Measurements from ENCODE around the gene CDK8.

The CDK8 gene

DNA sequence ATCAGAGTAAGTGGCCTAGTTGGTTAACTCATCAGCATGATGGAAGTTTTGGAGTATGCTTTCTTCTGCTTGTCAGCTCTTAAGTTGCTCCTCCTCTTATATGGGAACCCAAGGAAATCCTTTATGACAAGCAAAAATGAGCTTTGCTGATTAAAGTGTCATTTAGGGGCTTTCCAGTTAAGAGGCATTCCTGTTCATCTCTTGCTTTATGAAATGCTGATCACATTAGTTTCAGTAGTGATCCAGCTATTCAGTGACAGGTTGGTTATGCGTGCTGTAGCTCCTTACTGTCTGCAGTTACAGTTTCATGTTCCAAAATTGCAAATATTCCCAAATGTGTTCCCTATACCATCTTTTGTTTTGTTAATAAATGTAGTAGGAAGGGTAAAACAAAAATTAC lies 146.6 kb downstream of the CDK8 start:
- DNase-seq = no peak

DNA sequence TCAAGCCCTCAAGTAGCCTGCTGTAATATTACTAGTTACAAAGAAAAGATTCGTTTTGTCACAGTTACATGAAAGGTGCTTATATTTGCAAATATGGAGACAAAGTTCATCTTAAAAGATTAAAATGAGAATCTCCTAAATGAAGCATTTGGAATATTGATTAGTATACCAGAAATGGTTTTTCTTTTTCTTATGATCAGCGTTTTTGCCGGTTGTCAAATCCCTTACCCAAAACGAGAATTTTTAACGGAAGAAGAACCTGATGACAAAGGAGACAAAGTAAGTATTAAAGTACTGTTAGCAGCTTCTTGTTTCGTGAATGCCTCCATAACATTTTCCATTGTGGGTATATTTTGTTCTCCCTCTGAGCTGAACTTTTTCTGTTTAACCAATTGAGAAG lies 147.1 kb downstream of the CDK8 start:
- DNase-seq = no peak

DNA sequence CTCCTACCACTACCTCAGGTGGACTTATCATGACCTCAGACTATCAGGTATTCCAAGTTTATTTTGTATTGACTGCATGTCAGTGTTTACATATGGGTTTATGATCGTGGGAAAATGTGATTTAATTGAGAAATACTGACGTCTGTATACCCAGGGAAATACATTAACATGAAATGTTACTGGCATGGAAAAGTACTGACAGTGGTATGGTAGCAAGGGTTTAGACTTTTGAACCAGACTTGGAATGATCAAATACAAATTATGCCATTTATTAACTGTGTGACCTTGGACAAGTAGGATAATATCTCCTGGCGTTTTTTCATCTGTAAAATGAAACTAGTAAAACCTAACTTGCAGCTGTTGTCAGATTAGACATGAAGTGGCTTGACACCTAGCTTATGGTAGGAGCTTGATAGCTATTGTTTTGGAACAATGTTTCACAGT lies 147.7 kb downstream of the CDK8 start:
- no peak for DNase-seq

DNA sequence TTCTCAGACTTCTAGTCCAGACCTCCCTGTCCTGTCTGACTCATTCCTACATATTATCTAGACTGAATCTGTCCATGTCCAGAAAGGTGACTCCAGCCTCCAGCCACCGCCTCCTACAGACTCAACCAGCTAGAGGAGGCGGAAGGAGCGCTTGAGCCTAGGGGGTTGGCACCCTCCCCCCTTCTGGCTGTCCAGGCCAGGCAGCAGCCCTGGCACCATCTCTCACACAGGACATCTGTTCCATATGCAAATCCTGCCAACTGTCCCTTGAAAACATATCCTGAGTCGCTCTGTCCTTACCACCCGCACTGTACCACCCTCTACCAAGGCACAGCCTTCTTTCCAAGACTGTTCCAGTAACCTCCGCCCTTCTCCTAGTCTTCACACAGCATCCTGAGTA lies 152.9 kb downstream of the CDK8 start:
- DNase-seq = no peak

DNA sequence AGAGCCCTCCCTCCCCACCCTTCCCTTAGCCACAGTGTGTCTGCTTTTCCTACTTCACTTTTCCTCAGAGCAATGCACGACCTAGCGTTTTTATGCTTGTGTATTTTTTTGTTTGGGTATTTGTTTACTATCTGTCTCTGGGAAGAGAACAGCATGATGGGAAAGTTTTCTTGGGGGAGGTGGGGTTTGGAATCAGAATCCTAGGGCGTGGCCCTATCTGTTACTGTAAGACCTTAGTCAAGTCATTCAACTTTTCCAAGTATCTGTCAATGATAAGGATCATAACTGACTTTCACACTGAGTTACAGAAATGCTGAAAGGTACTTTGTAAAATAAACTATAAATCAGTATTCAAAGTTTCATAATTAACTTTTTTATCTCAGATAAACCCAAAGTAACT lies 157.3 kb downstream of the CDK8 start:
- no peak for DNase-seq

DNA sequence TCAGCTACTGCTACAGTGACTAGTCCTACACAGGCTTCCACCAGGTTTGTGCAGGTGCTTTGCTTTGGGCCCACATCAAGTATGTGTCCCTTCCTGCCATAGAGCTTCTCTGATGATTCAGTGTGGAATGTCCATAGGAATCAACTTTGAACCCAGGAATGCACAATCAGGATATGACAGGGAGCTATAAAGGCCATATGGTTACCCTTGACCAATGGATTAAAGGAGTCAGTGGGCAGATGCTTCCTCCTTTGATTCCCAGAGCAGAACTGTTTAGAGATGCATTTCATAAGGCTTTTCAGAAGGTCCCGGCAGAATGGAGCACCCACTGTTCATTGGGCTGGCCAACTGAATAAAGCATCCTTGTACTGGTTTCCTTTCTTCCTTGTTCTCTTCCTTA lies 158.3 kb downstream of the CDK8 start:
- no peak for DNase-seq

DNA sequence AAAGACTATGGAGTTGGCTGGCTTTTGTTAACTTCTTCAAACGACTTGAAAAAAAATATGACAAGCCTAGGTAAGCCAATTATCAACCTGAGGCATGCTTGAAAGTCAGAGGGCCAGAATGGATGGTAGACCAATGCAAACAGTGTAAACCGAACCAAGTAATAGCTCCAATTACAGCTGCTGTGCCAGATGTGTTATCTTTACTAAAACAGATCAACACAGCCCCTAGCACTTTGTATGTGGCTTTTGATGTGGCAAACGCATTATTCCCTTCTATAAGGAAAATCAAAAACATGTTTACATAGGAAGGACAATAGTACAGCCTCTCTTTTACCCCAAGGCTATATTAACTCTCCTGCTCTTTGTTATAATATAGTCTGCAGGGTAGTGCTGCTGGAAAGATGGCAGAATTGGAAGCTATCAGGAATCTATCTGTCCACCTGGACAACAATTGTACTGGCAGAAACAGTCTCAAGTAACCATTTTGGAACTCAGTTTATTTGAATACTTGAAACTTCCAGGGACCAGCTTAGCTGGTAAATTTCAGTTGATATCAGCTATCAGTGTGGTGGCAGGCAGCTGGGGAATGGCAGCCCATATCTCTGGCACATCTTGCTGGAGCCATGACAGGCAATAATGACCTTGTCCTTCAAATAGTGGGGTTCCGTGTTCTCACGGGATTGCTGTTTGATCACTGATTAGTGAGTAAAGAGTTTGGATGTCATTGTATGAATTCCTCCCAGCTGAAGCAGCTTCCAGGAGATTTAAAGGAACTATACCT lies 159.2 kb downstream of the CDK8 start:
- DNase-seq = no peak

DNA sequence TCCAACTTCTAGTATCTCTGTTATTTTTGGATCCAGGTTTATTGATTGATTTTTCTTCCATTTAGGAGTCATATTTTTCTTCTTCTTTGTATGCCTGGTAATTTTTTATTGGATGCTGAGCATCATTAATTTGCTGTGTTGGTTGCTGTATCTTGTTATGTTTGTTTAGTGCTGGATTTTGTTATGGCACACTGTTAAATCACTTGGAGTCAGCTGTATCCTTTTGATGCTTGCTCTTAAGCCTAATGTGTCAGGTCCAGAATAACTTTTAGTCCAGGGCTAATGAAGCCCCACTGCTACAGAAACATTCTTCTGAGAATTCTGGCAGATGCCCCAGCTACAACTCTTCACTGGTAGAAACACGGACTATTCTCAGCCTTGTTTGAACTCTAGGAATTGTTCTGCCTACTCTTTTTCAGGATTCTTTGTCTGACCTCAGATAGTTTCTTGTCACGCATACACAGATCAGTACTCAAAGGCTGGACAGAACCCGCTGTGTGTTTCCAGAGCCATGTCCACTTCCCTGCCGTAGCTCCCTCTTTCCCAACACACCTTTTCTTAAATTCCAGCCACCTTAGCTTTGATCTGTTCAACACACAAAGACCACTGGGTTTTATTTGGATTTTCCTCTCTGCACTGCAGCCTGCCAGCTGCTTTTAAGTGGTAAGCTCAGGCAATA lies 166.5 kb downstream of the CDK8 start:
- no peak for DNase-seq

DNA sequence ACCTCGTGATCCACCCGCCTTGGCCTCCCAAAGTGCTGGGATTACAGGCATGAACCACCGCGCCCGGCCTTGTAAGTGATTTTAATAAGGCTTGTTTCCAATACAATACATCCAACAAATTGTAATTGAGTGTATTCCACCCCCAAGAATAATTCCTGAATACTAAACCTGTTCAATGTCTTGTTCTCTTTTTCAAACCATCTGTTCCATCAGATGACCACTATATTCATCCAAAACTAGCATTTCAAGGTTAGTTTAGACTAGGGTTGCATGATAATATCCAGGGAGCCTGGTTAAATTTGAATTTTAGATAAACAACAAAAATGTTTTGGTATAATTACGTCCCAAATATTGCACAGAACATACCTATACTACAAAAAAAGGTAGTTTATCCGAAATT lies 168.1 kb downstream of the CDK8 start:
- no peak for DNase-seq

DNA sequence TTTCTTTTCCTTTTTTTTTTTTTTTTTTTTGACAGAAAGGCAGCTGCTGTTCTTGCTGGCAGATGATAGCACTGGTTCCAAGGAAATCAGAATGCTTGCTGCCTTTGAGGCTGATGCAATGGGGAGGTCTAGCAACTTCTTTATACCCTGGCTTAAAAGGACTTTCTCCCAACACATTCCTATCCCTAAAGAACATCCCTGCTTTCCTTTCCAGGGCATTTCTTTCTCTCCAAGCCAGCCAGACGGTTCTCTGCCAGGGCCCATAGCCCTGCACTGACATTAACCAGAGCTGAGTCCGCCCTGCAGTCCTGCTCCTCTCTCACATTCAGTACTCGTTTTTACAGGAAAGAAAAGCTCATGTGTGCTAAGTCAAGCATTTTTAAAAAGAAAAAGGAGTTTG lies 169.7 kb downstream of the CDK8 start:
- DNase-seq = no peak

DNA sequence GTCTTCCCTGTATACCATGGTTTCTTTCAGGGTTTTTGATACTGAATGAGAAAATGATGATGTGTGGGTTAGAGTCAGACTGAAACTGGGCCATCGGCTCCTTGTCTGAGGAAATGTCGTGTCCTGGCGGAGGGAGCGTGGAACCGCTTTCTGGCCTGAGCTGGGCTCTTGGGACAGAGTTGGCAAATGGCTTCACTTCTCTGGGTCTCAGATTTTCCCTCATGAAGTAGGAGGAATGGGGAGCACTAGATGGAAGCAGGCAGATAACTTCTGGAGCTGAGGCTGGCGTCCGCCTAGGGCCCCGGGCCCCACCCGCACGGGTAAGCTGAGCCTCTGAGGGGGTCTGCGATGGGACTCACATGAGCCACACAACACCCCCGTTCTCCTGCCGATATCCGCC lies 170.3 kb downstream of the CDK8 start:
- DNase-seq = no peak

DNA sequence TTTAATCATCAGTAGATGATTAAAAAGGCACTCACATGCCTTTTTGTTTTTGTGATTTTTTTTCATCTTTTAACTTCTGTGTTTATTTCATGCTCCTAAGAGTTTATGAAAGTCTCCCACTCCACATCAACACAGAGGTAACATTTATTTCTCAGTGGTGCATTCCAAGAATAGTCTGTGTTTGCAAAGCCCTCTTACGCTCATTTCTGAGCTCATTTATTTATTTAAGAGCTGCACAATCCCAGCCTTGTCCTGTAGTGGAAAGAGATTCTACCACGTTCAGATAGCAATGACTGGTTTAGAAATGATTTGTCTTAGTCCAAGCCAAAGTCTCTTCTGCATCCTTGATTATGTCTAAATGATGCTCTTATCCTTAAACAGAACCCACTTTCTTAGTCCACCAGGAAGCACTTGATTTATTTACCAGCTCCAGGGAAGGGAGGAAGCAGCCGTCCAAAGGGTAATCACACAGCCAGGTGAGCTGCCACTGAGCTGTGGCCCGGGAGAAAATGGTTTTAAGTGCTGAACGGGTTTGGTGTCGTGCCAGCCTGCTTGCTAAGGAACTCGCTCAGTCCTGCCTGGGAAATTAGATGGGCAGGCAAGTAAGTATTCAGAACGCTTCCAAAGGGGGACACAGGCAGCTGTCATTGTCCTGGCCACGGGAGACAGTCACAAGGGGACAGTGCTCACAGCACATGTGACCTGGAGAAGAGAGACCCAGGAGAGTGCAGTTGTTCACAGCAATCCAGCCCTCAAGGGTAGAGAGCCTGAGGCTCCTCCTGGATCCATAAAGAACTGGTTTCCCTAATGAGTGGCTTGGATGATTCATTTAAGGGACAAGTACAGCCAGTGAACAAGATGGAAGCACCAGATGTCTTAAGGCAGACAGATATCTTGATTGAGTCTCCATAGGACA lies 171.8 kb downstream of the CDK8 start:
- DNase-seq = no peak

DNA sequence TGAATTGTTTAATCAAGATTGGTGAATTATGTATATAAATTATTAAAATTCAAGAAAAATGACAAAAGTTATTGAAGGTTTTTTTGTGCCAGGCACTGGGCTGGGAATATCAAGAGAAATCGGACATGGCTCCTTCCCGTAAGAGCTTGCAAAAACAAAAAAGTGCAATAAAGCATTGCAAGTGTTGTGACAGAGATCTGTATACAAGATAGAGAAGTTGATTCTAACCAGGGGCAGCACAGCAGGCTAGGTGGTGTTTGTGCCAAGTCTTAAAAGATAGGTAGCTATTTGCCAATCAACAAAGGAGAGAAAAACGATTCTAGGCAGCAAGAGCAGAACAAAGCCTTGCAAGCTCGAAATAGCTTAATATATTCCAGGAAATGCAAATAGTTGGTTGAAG lies 179.8 kb downstream of the CDK8 start:
- DNase-seq = no peak

DNA sequence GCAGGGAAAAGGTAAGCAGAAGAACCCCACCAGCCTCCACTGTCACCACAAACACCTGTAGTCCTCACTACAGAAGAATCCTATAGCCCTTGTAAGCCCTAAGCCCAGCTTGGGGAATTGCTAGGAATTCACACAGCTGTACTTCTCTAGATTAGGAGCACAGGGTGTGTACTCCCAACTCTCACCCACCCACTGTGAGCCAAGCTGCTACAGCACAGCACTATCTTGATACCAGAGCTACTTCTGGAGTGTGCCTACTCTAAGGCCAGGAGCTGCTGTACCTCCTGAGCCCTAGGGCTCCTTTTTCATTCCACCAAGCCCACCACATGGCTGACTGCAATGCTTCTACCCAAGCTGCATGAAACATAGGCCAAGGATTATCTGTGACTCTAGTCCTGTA lies 181.2 kb downstream of the CDK8 start:
- no peak for DNase-seq

DNA sequence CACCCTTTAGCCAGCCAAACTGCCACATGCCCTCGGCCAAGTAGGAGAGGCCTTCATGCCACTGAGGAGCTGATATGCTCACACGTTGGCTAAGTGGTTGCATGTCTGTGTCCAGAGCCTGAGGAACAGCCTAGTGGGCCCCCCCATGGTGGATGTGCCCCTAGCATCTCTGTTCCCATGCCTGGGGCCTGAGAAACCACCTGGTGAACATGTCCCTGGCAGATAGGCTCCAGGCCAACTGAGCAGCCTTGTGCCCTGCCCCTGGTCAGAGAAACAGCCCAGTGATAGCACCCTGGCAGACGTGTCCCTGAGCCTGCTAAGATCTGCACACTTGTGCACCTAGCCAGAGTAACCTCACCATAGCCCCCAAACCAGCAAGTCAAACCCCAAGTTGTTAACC lies 181.7 kb downstream of the CDK8 start:
- DNase-seq = no peak

DNA sequence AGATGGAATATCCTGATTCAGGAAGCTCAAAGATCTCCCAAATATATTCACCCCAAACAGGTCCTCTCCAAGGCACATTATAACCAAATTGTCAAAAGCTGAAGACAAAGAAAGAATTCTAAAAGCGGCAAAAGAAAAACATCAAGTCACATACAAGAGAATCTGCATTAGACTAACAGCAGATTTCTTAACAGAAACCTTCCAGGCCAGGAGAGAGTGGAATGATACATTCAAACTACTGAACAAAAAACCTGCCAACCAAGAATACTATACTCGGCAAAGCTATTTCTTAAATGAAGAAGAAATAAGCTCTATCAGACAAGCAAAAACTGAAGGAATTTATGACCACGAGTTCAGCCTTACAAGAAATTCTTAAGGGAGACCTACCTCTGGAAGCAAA lies 183.0 kb downstream of the CDK8 start:
- DNase-seq = no peak

DNA sequence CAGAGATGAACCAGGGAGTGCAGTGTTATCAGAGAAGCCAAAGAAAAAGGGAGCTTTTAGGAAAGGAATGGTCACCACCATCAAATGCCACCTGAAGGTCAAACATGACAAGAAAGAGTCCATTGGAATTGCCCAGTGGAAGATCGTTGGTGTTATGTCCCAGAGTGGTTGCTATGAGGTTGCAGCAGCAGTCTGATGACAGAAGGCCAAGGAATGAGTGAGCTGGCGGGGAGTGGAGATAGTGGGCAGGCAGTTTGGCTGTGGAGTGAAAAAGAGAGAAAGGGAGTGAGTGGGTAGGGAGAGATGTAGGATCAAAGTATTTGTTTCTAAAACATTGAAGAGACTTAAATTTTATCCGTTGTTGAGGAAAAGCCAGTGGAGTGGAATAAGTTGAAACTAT lies 186.2 kb downstream of the CDK8 start:
- DNase-seq = no peak

DNA sequence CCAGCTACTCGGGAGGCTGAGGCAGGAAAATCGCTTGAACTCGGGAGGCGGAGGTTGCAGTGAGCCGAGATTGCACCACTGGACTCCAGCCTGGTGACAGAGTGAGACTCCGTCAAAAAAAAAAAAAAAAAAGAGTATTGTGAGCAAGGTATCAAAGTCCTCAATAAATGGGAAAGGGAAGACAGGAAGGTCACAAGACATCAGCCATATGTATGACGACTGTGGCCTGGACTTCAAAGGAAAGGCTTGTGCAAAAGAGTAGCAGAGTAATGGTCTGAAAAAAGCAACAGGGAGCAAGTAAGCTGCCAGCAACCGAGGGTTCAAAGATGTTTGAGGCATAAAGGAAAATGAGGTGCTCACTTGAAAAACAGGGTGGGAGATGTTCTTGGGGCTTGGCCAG lies 187.5 kb downstream of the CDK8 start:
- DNase-seq = no peak

DNA sequence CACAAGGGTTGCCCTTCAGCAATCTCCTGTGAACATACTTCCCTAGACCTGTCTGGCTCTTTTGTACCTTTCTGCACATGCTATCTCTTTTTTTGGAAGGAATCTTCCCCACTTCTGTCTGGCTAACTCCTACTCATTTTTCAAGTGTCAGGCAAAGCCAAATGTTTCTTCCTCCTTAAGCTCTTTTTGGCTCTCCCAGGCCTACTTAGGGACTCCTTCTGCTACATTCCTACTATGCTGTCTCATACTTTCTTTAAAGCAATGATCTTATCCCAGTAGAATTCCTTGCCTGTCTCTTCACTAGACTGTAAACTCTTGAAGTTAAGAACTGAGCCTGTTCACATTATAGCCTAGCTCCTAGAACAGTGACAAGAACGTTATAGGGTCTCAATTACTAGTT lies 188.6 kb downstream of the CDK8 start:
- DNase-seq = no peak

DNA sequence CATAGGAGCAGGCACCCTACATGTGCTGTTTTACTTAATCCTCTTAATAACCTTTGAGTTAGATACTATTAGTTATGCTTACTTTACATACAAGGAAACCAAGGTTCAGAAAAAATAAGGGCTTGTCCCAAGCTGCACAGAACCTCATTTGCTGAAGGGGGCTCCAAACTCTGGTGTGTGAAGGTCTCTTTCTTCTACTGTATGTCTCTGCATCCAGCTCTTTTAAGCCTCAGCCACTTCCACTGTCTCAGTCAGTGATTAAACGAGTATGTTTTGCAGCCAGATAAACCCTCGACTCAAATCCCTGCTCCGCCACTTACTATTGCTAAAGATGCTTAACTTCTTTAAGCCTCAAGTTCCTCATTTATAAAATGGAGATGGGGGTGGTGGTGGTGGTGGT lies 191.2 kb downstream of the CDK8 start:
- DNase-seq = no peak

DNA sequence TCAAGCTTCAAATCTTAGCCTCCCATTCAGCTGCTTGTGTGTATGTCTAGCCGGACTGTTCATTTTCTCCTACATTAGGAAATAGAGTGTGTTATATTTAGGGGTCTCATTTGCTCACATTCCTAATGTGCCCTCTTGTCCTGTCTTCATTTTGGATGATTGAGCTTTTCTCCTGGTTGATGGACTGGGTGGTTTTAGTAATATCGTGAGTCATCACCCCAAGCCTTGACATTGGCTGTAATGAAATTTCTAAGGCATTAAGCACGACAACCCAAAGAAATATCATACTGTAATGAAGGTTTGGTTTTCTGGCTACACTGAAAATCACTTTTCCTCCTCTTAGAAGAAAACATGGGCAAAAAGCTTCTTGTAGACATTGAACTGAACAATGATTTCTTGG lies 192.8 kb downstream of the CDK8 start:
- no peak for DNase-seq

DNA sequence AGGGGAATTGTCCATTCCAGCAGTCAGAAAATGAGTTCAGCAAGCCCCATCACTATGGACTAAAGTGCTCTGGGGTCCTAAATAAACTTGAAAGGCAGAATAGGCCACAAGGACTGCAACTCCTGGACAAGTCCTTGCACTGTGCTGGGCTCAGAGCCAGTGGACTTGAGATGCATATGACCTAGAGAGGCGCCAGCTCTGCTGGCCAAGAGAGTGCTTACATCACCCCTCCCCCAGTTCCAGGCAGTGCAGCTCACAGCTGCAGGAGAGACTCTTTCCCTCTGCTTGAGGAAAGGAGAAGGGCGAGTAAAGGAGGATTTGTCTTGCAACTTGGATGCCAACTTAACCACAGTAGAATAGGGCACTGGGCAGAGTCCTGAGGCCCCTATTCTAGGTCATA lies 194.1 kb downstream of the CDK8 start:
- DNase-seq = no peak

DNA sequence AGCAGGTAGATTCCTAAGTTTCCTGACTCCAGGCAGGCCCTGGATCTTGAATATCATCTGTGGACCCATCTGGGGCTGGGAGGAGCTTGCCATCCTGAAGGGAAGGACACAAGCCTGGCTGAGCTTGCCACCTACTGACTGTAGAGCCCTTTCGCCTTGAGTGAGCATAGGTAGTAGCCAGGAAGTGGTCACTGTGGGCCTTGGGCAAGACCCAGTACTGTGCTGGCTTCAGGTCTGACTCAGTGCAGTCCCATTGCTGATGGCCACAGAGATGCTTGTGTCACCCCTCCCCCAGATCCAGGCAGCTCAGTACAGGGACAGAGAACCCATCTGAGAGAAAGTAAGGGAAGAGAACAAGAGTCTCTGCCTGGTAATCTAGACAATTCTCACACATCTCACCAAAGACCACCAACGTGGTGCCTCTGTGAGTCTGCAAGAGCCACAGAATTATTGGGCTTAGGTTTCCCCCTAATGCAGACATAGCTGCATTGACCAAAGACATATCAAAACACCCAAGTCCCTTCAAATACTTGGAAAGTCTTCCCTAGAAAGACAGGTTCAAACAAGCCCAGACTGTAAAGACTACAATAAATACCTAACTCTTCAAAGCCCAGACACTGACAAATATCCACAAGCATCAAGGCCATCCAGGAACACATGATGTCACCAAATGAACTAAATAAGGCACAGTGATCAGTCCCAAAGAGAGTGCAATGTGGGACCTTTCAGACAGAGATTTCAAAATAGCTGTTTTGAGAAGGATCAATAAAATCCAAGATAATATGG lies 195.3 kb downstream of the CDK8 start:
- DNase-seq = no peak

All from cortex of kidney (tissue), 1 donor.